K562 (cell line): ENCODE measurements around the gene YBX2. TPM values are rescaled to one million over a fixed set of nuclear protein-coding genes. Genes with fewer than 3 reads are reported as not detected.

Experiments used
- CBX5 ChIP-seq: IDR thresholded peaks from 2 replicates; pipeline ENCODE4 v1.6.1; 2014; ENCODE audit warnings: low read depth, borderline replicate concordance
- EZH2 ChIP-seq: IDR thresholded peaks from 2 replicates; pipeline ENCODE4 v1.6.1; 2012; ENCODE audit warnings: low read depth, mild to moderate bottlenecking, inconsistent platforms, low read length, borderline replicate concordance
- FOXA3 ChIP-seq, 2 experiments: fragments of 450-650 bp in 1 of 2; sonication (generic) in 1 of 2; formaldehyde crosslinking; IDR thresholded peaks in 1 of 2; conservative IDR thresholded peaks in 1 of 2; 2 replicates each; pipeline versions ENCODE4 v1.4.0 to v1.8.0; 2020 to 2022; ENCODE audit warnings: mild to moderate bottlenecking in 2 of 2, missing genetic modification reagents in 1 of 2
- MTF1 ChIP-seq: fragments of 250-450 bp; sonication (Bioruptor Pico); IDR thresholded peaks from 2 replicates; pipeline ENCODE4 v1.9.0; 2021; ENCODE audit warnings: moderate library complexity, mild to moderate bottlenecking, inconsistent platforms, borderline replicate concordance
- NCOA2 ChIP-seq, 2 experiments: fragments of 450-650 bp; IDR thresholded peaks; 2 replicates each; pipeline ENCODE4 v1.6.1; 2018; ENCODE audit warnings: mild to moderate bottlenecking in 2 of 2, moderate library complexity in 1 of 2; ENCODE audit not compliant: partially characterized antibody in 2 of 2
- PCBP2 ChIP-seq: fragments of 200-400 bp; formaldehyde crosslinking; IDR thresholded peaks from 2 replicates; pipeline ENCODE4 v1.6.1; 2018; ENCODE audit warnings: low read length, low read depth, mild to moderate bottlenecking, moderate library complexity; ENCODE audit not compliant: poor library complexity, severe bottlenecking
- POLR2H ChIP-seq: IDR thresholded peaks from 2 replicates; pipeline ENCODE4 v1.6.1; 2016; ENCODE audit warnings: missing genetic modification characterization, low read depth, mild to moderate bottlenecking, control low read depth, missing compliant biosample characterization, moderate library complexity
- PRMT5 ChIP-seq: sonication (generic); formaldehyde crosslinking; IDR thresholded peaks from 2 replicates; pipeline ENCODE4 v1.5.0; 2020; ENCODE audit warnings: missing genetic modification reagents
- PURB ChIP-seq: sonication (generic); formaldehyde crosslinking; IDR thresholded peaks from 2 replicates; pipeline ENCODE4 v1.9.0; 2021; ENCODE audit warnings: low read depth, mild to moderate bottlenecking, missing genetic modification reagents
- SMARCA4 ChIP-seq: fragments of 450-650 bp; IDR thresholded peaks from 2 replicates; pipeline ENCODE4 v1.6.1; 2016
- SMC3 ChIP-seq: conservative IDR thresholded peaks from 2 replicates; pipeline ENCODE4 v1.6.1; 2011; ENCODE audit warnings: low read depth, low read length, improper control_type of control experiment; ENCODE audit not compliant: insufficient read depth
- TBP ChIP-seq: optimal IDR thresholded peaks from 2 replicates; pipeline ENCODE3; 2011; ENCODE audit warnings: low read depth, low read length, improper control_type of control experiment
- polyA plus RNA-seq, 8 experiments: library from polyadenylated mRNA; depleted of rRNA in 4 of 8; stranded (reverse) in 5 of 8; unstranded in 3 of 8; fragments of >200 nt; fragmentation: Nextera tagmentation in 2 of 8; fragmentation: Illumina TruSeq in 1 of 8; extraction: Ambion mirVana in 2 of 8; extraction: Trizol in 1 of 8; gene quantifications; 2 replicates each; pipeline versions ENCODE4 v1.2.1 to v1.2.3, GENCODE V29; 2011 to 2014; ENCODE audit warnings: inconsistent platforms in 1 of 8, missing spikeins in 1 of 8
- total RNA-seq, 7 experiments: library from RNA; depleted of rRNA in 6 of 7; stranded (reverse); fragments of >200 nt in 6 of 7; fragmentation: Illumina TruSeq in 2 of 7; extraction: Trizol in 2 of 7; gene quantifications; 2 replicates each; pipeline versions ENCODE4 v1.2.1 to v1.2.3, GENCODE V29; 2011 to 2021; ENCODE audit warnings: low replicate concordance in 1 of 7
- TF ChIP-seq, protein P1 (sequence below): sonication (generic); formaldehyde crosslinking; IDR thresholded peaks from 2 replicates; pipeline ENCODE4 v1.8.0; 2022; ENCODE audit warnings: mild to moderate bottlenecking, missing genetic modification reagents, borderline replicate concordance
- TF ChIP-seq, protein P2 (sequence below), 2 experiments: fragments of 450-650 bp; IDR thresholded peaks; 2 replicates each; pipeline ENCODE4 v1.6.1; 2018; ENCODE audit warnings: mild to moderate bottlenecking in 2 of 2, low read depth in 1 of 2; ENCODE audit not compliant: partially characterized antibody in 2 of 2
- TF ChIP-seq, protein P3 (sequence below): fragments of 250-450 bp; sonication (Bioruptor Pico); IDR thresholded peaks from 2 replicates; pipeline ENCODE4 v1.8.0; 2022; ENCODE audit warnings: moderate library complexity, mild to moderate bottlenecking, inconsistent platforms
- TF ChIP-seq, protein P4 (sequence below): sonication (generic); IDR thresholded peaks from 2 replicates; pipeline ENCODE4 v1.6.1; 2016

Gene YBX2
- total and polyA plus RNA-seq, 9 of the 15 experiments (the other 6 are each of a cell fraction or from before 2014, with no cell fraction given) = 0.03 to 0.59 (median 0.27) TPM; not detected in 6

- TF ChIP-seq, protein P1, sequence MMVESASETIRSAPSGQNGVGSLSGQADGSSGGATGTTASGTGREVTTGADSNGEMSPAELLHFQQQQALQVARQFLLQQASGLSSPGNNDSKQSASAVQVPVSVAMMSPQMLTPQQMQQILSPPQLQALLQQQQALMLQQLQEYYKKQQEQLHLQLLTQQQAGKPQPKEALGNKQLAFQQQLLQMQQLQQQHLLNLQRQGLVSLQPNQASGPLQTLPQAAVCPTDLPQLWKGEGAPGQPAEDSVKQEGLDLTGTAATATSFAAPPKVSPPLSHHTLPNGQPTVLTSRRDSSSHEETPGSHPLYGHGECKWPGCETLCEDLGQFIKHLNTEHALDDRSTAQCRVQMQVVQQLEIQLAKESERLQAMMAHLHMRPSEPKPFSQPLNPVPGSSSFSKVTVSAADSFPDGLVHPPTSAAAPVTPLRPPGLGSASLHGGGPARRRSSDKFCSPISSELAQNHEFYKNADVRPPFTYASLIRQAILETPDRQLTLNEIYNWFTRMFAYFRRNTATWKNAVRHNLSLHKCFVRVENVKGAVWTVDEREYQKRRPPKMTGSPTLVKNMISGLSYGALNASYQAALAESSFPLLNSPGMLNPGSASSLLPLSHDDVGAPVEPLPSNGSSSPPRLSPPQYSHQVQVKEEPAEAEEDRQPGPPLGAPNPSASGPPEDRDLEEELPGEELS = no peak
- TF ChIP-seq, protein P2, sequence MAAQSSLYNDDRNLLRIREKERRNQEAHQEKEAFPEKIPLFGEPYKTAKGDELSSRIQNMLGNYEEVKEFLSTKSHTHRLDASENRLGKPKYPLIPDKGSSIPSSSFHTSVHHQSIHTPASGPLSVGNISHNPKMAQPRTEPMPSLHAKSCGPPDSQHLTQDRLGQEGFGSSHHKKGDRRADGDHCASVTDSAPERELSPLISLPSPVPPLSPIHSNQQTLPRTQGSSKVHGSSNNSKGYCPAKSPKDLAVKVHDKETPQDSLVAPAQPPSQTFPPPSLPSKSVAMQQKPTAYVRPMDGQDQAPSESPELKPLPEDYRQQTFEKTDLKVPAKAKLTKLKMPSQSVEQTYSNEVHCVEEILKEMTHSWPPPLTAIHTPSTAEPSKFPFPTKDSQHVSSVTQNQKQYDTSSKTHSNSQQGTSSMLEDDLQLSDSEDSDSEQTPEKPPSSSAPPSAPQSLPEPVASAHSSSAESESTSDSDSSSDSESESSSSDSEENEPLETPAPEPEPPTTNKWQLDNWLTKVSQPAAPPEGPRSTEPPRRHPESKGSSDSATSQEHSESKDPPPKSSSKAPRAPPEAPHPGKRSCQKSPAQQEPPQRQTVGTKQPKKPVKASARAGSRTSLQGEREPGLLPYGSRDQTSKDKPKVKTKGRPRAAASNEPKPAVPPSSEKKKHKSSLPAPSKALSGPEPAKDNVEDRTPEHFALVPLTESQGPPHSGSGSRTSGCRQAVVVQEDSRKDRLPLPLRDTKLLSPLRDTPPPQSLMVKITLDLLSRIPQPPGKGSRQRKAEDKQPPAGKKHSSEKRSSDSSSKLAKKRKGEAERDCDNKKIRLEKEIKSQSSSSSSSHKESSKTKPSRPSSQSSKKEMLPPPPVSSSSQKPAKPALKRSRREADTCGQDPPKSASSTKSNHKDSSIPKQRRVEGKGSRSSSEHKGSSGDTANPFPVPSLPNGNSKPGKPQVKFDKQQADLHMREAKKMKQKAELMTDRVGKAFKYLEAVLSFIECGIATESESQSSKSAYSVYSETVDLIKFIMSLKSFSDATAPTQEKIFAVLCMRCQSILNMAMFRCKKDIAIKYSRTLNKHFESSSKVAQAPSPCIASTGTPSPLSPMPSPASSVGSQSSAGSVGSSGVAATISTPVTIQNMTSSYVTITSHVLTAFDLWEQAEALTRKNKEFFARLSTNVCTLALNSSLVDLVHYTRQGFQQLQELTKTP (IDR thresholded peaks at IDR 0.05; ENCODE audit: low read depth in 1 of 2, partially characterized antibody in 2 of 2) = peak in 1 of 2 experiments; percentile 50
- TF ChIP-seq SMC3 (0 out of 2 replicates have a peak, but pooled peaks have one; percentile 2), POLR2H (tag) (peak; percentile 88), SMARCA4 (peak; percentile 35; the same call in 1 of the 2 replicates), CBX5 (no peak), PURB (no peak), EZH2 (no peak), PRMT5 (no peak), PCBP2 (no peak), TBP (peak; percentile 62), FOXA3 (CRISPR knock-in tag; conservative IDR thresholded peaks at IDR 0.05 in 1 of 2, IDR thresholded peaks at IDR 0.05 in 1 of 2) (no peak), NCOA2 (IDR thresholded peaks at IDR 0.05; ENCODE audit: partially characterized antibody in 2 of 2) (no peak), MTF1 (CRISPR knock-in tag) (no peak)
- TF ChIP-seq, protein P3, sequence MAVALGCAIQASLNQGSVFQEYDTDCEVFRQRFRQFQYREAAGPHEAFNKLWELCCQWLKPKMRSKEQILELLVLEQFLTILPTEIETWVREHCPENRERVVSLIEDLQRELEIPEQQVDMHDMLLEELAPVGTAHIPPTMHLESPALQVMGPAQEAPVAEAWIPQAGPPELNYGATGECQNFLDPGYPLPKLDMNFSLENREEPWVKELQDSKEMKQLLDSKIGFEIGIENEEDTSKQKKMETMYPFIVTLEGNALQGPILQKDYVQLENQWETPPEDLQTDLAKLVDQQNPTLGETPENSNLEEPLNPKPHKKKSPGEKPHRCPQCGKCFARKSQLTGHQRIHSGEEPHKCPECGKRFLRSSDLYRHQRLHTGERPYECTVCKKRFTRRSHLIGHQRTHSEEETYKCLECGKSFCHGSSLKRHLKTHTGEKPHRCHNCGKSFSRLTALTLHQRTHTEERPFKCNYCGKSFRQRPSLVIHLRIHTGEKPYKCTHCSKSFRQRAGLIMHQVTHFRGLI (CRISPR knock-in tag) = no peak
- TF ChIP-seq, protein P4, sequence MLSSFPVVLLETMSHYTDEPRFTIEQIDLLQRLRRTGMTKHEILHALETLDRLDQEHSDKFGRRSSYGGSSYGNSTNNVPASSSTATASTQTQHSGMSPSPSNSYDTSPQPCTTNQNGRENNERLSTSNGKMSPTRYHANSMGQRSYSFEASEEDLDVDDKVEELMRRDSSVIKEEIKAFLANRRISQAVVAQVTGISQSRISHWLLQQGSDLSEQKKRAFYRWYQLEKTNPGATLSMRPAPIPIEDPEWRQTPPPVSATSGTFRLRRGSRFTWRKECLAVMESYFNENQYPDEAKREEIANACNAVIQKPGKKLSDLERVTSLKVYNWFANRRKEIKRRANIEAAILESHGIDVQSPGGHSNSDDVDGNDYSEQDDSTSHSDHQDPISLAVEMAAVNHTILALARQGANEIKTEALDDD = no peak
These were observed 42.0 kb downstream of the YBX2 start, which contains the start of gene ELP5 (continued) for GRCh38 chr17:7252176-7253043.
